Right lobe of liver (tissue), 6 donors: ENCODE results near the gene BBX. TPM values are rescaled to one million over a fixed set of nuclear protein-coding genes. Genes with fewer than 3 reads are reported as not detected.

ENCODE experiments used
- ATAC-seq, 4 donors: fragments of 200-7000 bp; cut with Tn5 transposase; one replicate each; pipeline ENCODE4 v1.9.1; 2020; ENCODE audit warnings: mild to moderate bottlenecking in 4 of 4, moderate library complexity in 4 of 4
- DNase-seq, 3 donors: peaks; one replicate each; pipeline ENCODE4 v3.0.0-alpha.2; 2020
- H3K27ac ChIP-seq, 3 donors: fragments of 200-600 bp; one replicate each; pipeline ENCODE4 v1.8.0; 2022
- H3K27me3 ChIP-seq, 2 donors: fragments of 200-600 bp; one replicate each; pipeline ENCODE4 v1.8.0; 2022
- H3K36me3 ChIP-seq, 4 donors: fragments of 200-600 bp; sonication (generic) in 1 of 4; one replicate each; pipeline versions ENCODE4 v1.5.1 to v1.8.0; 2017 to 2022; ENCODE audit warnings: control low read depth in 1 of 4
- H3K4me1 ChIP-seq, 4 donors: fragments of 200-600 bp; sonication (generic) in 1 of 4; one replicate each; pipeline versions ENCODE4 v1.5.1 to v1.8.0; 2017 to 2022; ENCODE audit warnings: control low read depth in 1 of 4
- H3K4me3 ChIP-seq, 3 donors: fragments of 200-600 bp; one replicate each; pipeline ENCODE4 v1.8.0; 2022
- H3K9me3 ChIP-seq, 4 donors: fragments of 200-600 bp; sonication (generic) in 1 of 4; one replicate each; pipeline versions ENCODE4 v1.5.1 to v1.8.0; 2017 to 2022; ENCODE audit warnings: control low read depth in 1 of 4
- POLR2A ChIP-seq: fragments of 450-650 bp; IDR thresholded peaks from one replicate; pipeline ENCODE4 v1.6.1; 2017; ENCODE audit warnings: antibody characterized with exemption, mild to moderate bottlenecking
- WGBS: methylation state at CpG from one replicate; pipeline ENCODE4 v1.1.6; 2018; ENCODE audit warnings: low coverage, low lambda C conversion rate; ENCODE audit not compliant: insufficient coverage; ENCODE audit errors: missing lambda C conversion rate; 5-methylcytosine and 5-hydroxymethylcytosine counted together
- intact Hi-C, 2 donors: fragments of 100-400 bp; cut with DNase I; formaldehyde crosslinking; loops; one replicate each; pipeline versions ENCODE4 v1.11.2 to v1.14.1; 2022
- total RNA-seq, 6 experiments: library from RNA; depleted of rRNA in 2 of 6; stranded (reverse); fragments of >200 nt in 2 of 6; fragmentation: NEBNext Ultra II Directional in 3 of 6; extraction: Animal tissue kit (Norgen Biotek cat#: 25700) in 3 of 6; gene quantifications; one replicate each; pipeline versions ENCODE4 v1.1.0 to v1.2.4, GENCODE V29; 2016 to 2023
- TF ChIP-seq, protein P1 (sequence below), 4 donors: fragments of 200-600 bp in 3 of 4; fragments of 450-650 bp in 1 of 4; IDR thresholded peaks; one replicate each; pipeline versions ENCODE4 v1.5.1 to v1.8.0; 2016 to 2022; ENCODE audit warnings: antibody characterized with exemption in 4 of 4, mild to moderate bottlenecking in 2 of 4
- donor health status: DM: no; HTN: yes; CAD: no.
- donor health status: DM: no; HTN: no; CAD: no.
- donor health status: DM: no; HTN: no; CAD: no.
- donor health status: DM: no; HTN: yes; CAD: no.
- donor health status: DM: no; HTN: yes; CAD: no.

Gene BBX
- total RNA-seq, 6 experiments from 2014 or later, result 15.0 to 22.4 (median 19.1) TPM

DNA sequence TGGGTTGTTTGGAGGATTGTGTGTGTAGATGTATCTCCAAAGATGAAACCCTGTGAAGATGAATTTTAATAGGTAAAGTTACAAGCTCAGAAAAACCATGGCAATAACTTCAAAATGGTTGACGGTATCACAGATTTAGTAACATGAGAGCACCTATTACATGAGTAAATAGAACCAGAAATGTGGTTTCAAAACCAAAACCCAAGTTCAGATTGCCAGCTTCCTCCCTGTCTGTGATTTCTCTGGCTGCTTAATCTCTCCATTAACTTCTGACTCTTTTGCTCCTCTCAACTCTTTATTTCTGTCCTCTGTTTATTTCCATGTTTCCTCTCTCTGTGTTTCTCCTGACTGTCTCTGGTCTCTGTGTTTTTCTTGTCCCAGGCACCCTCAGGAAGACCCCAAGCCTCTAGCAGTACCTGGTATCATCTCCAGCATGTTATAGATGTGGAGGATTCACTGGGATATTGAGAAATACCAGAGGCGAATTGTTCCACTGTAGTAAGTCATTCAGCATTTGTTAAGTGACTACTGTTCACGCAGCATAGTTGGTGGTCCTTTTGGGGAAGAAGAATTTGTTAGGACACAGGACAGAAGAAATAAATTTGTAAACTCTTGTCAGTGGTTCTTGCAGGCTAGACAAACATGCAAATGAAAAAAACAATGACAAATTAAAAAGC lies 138.8 kb downstream of the BBX start:
- TF ChIP-seq, protein P1, sequence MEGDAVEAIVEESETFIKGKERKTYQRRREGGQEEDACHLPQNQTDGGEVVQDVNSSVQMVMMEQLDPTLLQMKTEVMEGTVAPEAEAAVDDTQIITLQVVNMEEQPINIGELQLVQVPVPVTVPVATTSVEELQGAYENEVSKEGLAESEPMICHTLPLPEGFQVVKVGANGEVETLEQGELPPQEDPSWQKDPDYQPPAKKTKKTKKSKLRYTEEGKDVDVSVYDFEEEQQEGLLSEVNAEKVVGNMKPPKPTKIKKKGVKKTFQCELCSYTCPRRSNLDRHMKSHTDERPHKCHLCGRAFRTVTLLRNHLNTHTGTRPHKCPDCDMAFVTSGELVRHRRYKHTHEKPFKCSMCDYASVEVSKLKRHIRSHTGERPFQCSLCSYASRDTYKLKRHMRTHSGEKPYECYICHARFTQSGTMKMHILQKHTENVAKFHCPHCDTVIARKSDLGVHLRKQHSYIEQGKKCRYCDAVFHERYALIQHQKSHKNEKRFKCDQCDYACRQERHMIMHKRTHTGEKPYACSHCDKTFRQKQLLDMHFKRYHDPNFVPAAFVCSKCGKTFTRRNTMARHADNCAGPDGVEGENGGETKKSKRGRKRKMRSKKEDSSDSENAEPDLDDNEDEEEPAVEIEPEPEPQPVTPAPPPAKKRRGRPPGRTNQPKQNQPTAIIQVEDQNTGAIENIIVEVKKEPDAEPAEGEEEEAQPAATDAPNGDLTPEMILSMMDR (IDR thresholded peaks at IDR 0.05), result no peak
- TF ChIP-seq POLR2A, result no peak
- Histone ChIP-seq H3K4me1 (peaks cover 0 to 5% (median 2%) of the 10 kb centered on the region in 4 donors), H3K27ac (peak overlapping the region in 1 of 3 donors; percentile 8), H3K9me3 (no peaks in the 10 kb centered on the region), H3K36me3 (no peaks in the 10 kb centered on the region), H3K4me3 (no peak overlapping the region), H3K27me3 (no peaks in the 10 kb centered on the region)
- no peak for DNase-seq
- intact Hi-C loops, result no loop called here
- WGBS, result 51% methylated on average over 3 of the region's 3 CpGs
- ATAC-seq, result peak in 2 of 4 donors; percentile 30 to 47

DNA sequence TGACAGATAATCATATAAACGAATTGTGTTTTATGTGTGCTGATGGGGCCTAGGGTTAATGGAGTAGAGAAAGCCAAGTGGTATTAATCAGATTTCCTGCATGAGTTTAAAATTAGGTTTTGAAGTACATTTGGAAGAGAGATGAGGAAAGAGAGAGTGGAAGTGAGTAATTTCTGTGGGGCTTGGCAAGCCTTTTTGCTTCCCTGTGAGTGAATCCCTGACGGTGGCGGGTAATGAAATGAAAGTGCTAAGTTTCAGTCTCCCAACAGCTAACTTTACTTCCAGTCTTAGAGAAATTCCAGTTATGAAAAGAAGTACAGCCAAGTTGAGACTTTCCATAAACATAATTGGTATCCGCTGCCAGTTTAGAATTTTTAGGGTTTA lies 139.4 kb downstream of the BBX start:
- H3K27me3 ChIP-seq, result no peaks in the 10 kb centered on the region
- DNase-seq (no peak), ATAC-seq (peak; percentile 56 to 81 (median 70))
- intact Hi-C loops, result no loop called here
- H3K4me1 ChIP-seq, result peaks cover 0 to 5% (median 2%) of the 10 kb centered on the region in 4 donors
- H3K9me3 ChIP-seq, result no peaks in the 10 kb centered on the region
- WGBS, result 55% methylated on average over 4 of the region's 4 CpGs
- H3K27ac ChIP-seq, result peak overlapping the region in 1 of 3 donors; percentile 8
- H3K36me3 ChIP-seq, result no peaks in the 10 kb centered on the region
- TF ChIP-seq, protein P1 (IDR thresholded peaks at IDR 0.05), result no peak
- no peak for TF ChIP-seq POLR2A
- H3K4me3 ChIP-seq, result no peak overlapping the region

DNA sequence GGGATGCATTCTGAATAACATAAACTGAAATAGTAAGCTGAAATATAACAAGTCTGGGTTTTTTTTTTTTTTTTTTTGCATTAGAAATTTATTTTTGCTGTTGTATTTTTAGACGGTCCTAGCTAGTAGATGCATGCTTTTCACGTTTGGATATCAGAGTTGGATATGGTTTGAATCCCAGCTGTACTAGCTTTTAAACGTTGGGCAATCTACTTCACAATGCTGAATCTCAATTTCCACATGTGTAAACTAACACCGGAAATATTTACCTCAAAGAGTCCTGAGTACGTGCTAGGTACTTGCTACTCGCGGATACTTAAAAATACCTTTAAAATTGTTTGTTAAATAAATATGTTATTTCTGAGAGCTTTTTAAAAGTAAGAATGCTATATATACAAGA lies 139.8 kb downstream of the BBX start:
- Histone ChIP-seq H3K9me3 (no peaks in the 10 kb centered on the region), H3K4me3 (no peak overlapping the region), H3K4me1 (peaks cover 0 to 5% (median 2%) of the 10 kb centered on the region in 4 donors), H3K36me3 (no peaks in the 10 kb centered on the region), H3K27ac (no peak overlapping the region), H3K27me3 (no peaks in the 10 kb centered on the region)
- ATAC-seq, result no peak
- no peak for DNase-seq
- 44% methylated on average over 7 of the region's 7 CpGs for WGBS
- intact Hi-C loops, result no loop called here
- TF ChIP-seq, protein P1 (IDR thresholded peaks at IDR 0.05), result no peak
- TF ChIP-seq POLR2A, result no peak

DNA sequence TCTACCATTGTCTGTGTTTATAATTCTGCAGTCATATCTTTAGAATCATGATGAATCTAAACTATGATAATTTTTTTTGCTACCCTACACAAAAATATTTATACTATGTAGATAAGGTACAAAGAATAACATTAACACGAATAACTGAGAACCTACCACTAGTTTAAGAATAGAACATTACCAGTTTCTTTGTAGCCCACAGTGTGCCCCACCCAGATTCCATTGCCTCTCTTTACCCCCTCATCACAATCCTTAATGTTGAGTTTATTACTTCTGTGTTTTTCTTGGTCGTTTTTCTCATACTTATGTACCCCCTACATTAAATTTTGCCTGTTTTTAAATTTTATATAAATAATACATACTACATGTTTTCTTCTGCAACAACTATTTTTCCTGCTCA lies 140.5 kb downstream of the BBX start:
- 50% methylated on average over 2 of the region's 2 CpGs for WGBS
- ATAC-seq (no peak), DNase-seq (no peak)
- H3K9me3 ChIP-seq, result no peaks in the 10 kb centered on the region
- H3K27ac ChIP-seq, result no peak overlapping the region
- H3K36me3 ChIP-seq, result no peaks in the 10 kb centered on the region
- TF ChIP-seq, protein P1 (IDR thresholded peaks at IDR 0.05), result no peak
- no peak for TF ChIP-seq POLR2A
- intact Hi-C loops, result no loop called here
- no peak overlapping the region for H3K4me3 ChIP-seq
- H3K27me3 ChIP-seq, result no peaks in the 10 kb centered on the region
- peaks cover 0 to 5% (median 2%) of the 10 kb centered on the region in 4 donors for H3K4me1 ChIP-seq
